HG02970 (cell line): ENCODE data around the gene NUBP2.
A peak's percentile ranks its signal among the peaks of the same experiment; 100 is the strongest.

ENCODE experiments used
- ATAC-seq: cut with Tn5 transposase; IDR thresholded peaks from one replicate; pipeline ENCODE4 v1.9.1; 2021; ENCODE audit warnings: mild to moderate bottlenecking, moderate library complexity, moderate number of reproducible peaks; ENCODE audit not compliant: unreplicated experiment, low FRiP score

NUBP2 gene

GRCh38 chr16:1771188-1771863 lies 11.4 kb upstream of the NUBP2 start, which contains the start of gene NME3:
Gene NME3, minus strand, starts transcription at chr16:1771543. Its CDS starts 9 bp downstream, at chr16:1771534.
- ATAC-seq, result no peak

GRCh38 chr16:1771864-1772361 lies 10.8 kb upstream of the NUBP2 start:
- no peak for ATAC-seq

- ATAC-seq, result no peak
Observed at GRCh38 chr16:1772362-1772907, 10.3 kb upstream of the NUBP2 start, which contains the start of gene EME2. Gene EME2, plus strand, starts transcription at chr16:1772810. Its CDS starts 418 bp downstream, at chr16:1773228.

DNA sequence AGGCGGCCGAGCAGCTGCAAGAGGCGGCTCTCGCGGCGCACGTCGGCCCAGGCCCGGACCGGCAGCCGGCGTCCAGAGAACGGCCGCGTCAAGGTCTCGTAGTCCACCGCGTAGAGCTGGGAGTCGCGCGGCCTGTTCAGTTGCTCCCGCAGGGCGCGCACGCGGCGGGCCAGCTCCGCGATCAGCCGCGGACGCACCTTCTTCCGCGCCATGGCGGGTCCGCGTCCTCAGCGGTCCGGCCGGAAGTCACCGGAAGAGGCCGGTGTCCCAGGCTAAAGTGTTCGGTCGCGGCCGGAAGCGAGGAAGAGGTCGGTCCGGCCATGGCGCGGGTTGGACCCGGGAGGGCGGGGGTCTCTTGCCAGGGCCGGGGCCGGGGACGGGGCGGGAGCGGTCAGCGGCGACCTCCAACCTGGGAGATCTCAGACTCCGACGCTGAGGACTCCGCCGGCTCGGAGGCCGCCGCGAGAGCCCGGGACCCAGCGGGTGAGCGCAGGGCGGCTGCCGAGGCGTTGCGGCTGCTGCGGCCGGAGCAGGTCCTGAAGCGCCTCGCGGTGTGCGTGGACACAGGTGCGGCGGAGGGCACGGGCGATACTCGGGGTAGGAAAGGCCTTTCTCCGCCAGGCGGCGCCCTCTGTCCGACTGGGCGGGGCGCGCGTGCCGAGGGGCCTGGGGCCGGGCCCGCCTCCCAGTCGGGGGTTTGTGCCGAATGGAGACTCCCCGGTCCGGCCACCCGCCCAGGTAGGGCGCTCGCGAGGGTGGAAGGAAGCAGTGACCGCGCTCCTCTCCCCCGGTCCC lies 9.7 kb upstream of the NUBP2 start, which contains the start of gene MRPS34:
Gene MRPS34, minus strand, starts transcription at position 227 of the 795 bp plus-strand sequence. Its CDS starts 15 bp downstream, at position 212.
- peak; percentile 53 for ATAC-seq

- no peak for ATAC-seq
Observed at GRCh38 chr16:1773703-1774447, 8.9 kb upstream of the NUBP2 start.

DNA sequence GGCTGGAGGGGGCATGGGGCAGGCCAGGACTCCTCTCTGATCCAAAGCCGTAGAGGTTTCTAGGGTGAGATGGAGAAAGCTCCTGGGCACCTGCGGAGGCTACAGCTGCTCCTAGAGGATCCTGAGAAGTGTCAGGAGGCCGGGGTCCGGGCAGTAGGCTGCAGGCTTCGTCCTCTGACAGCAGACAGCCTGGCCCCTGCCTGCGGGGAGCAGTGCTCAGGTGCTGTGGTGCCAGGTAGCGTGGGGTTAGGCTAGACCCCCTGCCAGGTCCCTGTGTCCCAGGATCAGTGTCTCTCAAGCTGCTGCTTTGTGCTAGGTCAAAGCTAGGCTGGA lies 8.3 kb upstream of the NUBP2 start:
- no peak for ATAC-seq

DNA sequence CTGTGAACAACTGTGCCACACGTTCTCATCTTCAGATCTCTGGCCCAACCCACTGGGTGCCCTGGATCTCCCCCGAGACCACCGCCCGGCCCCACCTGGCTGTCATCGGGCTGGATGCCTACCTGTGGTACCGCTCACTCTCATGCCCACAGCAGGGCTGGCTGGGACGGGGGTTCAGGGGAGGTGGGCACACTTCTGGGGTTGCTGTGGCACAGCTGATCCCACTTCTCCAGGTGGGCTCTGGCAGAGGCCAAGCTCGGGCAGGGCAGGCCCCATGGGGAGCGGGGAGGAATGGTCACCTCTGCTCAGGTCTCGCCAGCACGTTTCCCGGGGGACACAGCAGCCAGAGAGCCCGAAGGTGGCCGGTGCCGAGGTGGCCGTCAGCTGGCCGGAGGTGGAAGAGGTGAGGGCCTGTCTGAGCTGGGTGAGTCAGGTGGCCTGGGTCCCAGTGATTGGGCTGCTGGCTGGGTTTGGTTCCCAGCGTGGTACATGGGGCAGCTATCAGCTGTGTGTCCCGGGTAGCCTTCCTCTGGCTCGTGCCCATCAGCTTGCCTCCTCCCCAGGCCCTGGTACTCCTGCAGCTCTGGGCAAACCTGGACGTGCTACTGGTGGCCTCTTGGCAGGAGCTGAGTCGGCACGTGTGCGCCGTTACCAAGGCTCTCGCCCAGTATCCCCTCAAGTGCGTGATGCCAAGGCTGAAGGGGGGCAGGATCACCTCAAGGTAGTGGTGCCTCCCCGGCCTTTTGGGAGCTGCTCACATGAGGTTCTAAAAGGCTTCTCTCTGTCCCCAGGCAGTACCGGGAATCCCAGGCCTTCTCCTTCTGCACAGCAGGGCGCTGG lies 7.5 kb upstream of the NUBP2 start:
- ATAC-seq, result no peak

GRCh38 chr16:1775846-1776671 lies 6.7 kb upstream of the NUBP2 start:
- no peak for ATAC-seq

DNA sequence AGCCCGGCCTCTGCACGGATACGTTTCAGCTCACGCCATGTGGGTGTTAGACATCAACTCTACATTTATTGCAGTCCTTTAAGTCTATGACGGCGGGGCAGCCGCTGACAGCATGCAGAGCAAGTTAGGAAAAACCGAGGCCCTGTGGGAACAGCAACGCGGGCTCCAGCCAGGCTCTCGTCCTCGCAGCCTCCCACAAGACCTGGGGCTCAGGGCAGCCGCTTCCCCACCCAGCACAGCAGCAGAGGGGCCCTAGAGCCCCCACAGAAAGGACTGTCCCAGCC lies 6.1 kb upstream of the NUBP2 start:
- ATAC-seq, result no peak

DNA sequence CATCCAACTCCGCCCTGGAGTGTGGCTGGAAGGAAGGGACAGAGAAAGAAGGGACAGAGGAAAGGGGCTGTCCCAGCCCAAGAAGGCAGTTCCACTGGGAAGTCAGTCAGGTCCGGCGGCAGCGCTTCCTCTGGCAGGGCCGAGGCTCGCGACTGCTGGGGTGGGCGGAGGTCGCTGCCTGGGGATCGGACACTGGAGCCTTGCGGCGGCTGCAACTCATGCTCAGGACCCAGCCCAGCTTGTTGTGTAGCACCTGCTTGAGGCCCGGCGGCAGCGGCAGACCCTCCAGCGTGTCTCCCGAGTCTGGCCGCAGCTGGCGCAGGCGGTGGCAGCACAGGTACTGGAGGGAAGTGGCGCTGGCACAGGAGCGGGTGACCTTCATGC lies 5.8 kb upstream of the NUBP2 start:
- no peak for ATAC-seq

- ATAC-seq, result no peak
Observed at GRCh38 chr16:1777375-1778199, 5.2 kb upstream of the NUBP2 start.

GRCh38 chr16:1778200-1779179 lies 4.3 kb upstream of the NUBP2 start:
- ATAC-seq, result no peak

DNA sequence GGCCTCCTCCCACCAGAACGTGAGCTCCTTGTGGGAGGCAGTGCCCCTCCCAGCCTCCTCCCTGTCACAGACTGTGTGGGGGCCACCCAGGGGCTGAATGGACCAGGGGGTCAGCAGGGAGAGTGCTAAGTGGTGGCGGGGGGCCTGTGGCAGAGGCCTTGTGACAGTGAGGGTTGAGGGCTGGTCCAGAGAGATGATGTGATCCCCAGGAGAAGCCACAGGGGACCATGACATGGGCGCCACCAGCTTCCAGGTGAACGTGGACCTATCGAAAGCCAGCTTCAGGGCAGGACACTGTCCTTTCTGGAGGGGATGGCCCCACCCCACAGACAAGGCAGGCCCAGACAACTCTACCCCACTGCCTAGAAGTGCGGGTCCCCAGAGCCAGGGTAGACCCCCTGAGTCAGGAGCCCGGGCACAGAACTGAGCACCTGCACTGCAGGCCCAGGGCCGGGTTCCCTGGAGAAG lies 3.5 kb upstream of the NUBP2 start:
- ATAC-seq, result no peak

DNA sequence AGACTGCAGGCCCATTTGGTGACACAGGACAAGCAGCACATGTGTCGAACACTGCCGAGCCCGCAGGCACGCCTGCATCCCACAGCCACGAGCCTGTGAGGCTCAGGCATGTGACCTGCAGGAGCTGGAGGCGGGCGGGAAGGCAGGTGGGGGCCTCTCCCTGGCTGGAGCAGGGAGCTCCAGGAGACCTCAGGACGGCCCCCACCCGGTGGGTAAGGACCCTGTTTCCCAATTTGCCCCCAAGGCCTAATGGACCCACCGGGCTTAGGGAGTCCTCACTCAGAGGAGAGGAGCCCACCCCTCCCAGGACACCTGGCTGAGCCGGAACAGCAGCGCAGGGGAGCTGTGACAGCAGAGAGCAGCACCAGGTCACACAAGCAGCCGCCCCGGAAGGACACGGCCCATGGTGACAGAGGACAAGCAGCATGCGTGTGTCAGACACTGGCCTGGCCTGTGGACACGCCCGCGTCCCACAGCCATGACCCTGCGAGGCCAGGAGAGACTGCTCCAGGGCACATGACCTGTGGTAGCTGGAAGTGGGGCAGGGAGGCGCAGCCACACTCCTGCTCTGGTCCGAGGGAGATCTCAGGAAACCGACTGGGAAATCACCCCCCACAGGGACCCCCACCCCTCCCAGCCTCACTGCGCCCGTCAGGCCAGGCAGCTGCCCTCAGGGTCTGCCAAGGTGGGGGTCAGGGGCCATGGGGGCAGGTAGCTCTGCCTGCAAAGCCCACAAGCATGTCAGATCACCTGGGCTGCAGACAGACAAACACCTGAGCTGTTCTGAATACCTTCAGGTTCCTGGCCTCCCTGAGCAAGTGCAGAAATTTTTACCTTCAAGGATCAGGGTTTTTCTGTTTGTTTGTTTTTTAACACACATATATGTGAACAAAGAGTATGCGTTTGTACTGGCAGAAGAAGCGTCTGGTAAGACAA lies 2.8 kb upstream of the NUBP2 start:
- ATAC-seq, result no peak

GRCh38 chr16:1780677-1781072 lies 2.1 kb upstream of the NUBP2 start:
- ATAC-seq, result no peak

- no peak for ATAC-seq
Observed at GRCh38 chr16:1781254-1781653, 1.5 kb upstream of the NUBP2 start.
